ENCODE data around the gene ERFE. TPM values are rescaled to one million over a fixed set of nuclear protein-coding genes. Genes with fewer than 3 reads are reported as not detected.

Gene ERFE
- total and polyA plus RNA-seq, 2 donors (not counting 1 experiment from before 2014, with no cell fraction given): 0.17 TPM; not detected in 1

- no peak overlapping the region for H2AFZ ChIP-seq (ENCODE audit: insufficient read depth, low read depth, low read length, poor library complexity, severe bottlenecking)
- Mint-ChIP-seq H3K27me3 (peaks cover 6% of the 10 kb centered on the region), H3K27ac (no peak overlapping the region), H3K4me3 (no peak overlapping the region), H3K4me1 (peaks cover 4% of the 10 kb centered on the region), H3K9me3 (ENCODE audit: insufficient read depth) (peaks cover 6% of the 10 kb centered on the region)
- H3K36me3 ChIP-seq (replicated peaks in 1 of 2; ENCODE audit: control extremely low read depth in 1 of 2, control insufficient read depth in 1 of 2, extremely low read depth in 1 of 2, insufficient read depth in 2 of 2, low read length in 1 of 2): no peaks in the 10 kb centered on the region
- ATAC-seq (ENCODE audit: low read depth) (no peak), DNase-seq (no peak)
- H3K4me2 ChIP-seq (replicated peaks; ENCODE audit: low read depth, low read length, poor library complexity, severe bottlenecking): no peak overlapping the region
- H3K4me1 ChIP-seq (ENCODE audit: control insufficient read depth in 2 of 2, insufficient read depth in 2 of 2, low read length in 2 of 2): peaks cover 4 to 8% of the 10 kb centered on the region in 2 donors
- POLR2A ChIA-PET: no interaction called here
- WGBS (ENCODE audit: insufficient coverage): 77% methylated on average over 11 of the region's 11 CpGs
- peaks cover 0 to 8% (median 0%) of the 10 kb centered on the region in 4 experiments for H3K27me3 ChIP-seq (replicated peaks in 1 of 4; ENCODE audit: control extremely low read depth in 1 of 4, control insufficient read depth in 3 of 4, insufficient read depth in 4 of 4, low read length in 3 of 4)
- no peaks in the 10 kb centered on the region for H4K20me1 ChIP-seq (ENCODE audit: control insufficient read depth, insufficient read depth, low read length, poor library complexity, severe bottlenecking)
- H3K27ac ChIP-seq (ENCODE audit: low read length in 2 of 2): no peak overlapping the region
- TF ChIP-seq EZH2 (IDR thresholded peaks at IDR 0.05; ENCODE audit: borderline replicate concordance, insufficient read depth, low read depth, low read length, poor library complexity, severe bottlenecking) (no peak), CTCF (IDR thresholded peaks at IDR 0.05) (no peak)
- CTCF ChIA-PET: no interaction called here
- intact Hi-C loops (cut with micrococcal nuclease): no loop called here
- H3K9ac ChIP-seq (ENCODE audit: low read length): no peak overlapping the region
- no peaks in the 10 kb centered on the region for H3K79me2 ChIP-seq (ENCODE audit: control insufficient read depth, insufficient read depth, low read length)
- peaks cover 2 to 11% (median 3%) of the 10 kb centered on the region in 3 donors for H3K9me3 ChIP-seq (ENCODE audit: control extremely low read depth in 1 of 3, control insufficient read depth in 2 of 3, insufficient read depth in 1 of 3, low read length in 2 of 3)
- no peak overlapping the region for H3K4me3 ChIP-seq (ENCODE audit: control extremely low read depth in 1 of 5, extremely low read depth in 1 of 5, insufficient read depth in 1 of 5, low read depth in 2 of 5, low read length in 4 of 5)
Measured at GRCh38 chr2:238117199-238118154, 41.3 kb upstream of the ERFE start.

Measured in B cell (primary cell).